GM21360 (cell line): ENCODE results near the gene RGS17.
"Not testable (repeated sequence)": the region's sequence is repeated elsewhere in the genome, so short reads cannot be mapped to it uniquely, and the experiment has no call there.

ENCODE experiments used
- ATAC-seq: cut with Tn5 transposase; IDR thresholded peaks from one replicate; pipeline ENCODE4 v1.9.1; 2021; ENCODE audit warnings: mild to moderate bottlenecking, moderate library complexity; ENCODE audit not compliant: unreplicated experiment

The RGS17 gene

GRCh38 chr6:152999538-152999937 is 131.5 kb downstream of the RGS17 start:
- ATAC-seq: not testable (repeated sequence)

- ATAC-seq: no peak
Observed at GRCh38 chr6:152993847-152994246, 137.2 kb downstream of the RGS17 start.

GRCh38 chr6:152993431-152993830 is 137.7 kb downstream of the RGS17 start:
- ATAC-seq: no peak

- ATAC-seq: no peak
Observed at GRCh38 chr6:152986978-152987377, 144.1 kb downstream of the RGS17 start.

- ATAC-seq: not testable (repeated sequence)
Observed at GRCh38 chr6:152985300-152985699, 145.8 kb downstream of the RGS17 start.

- peak; percentile 28 for ATAC-seq
Observed at GRCh38 chr6:152984513-152984872, 146.6 kb downstream of the RGS17 start.

GRCh38 chr6:152983637-152984512 is 147.2 kb downstream of the RGS17 start:
- peak; percentile 21 for ATAC-seq

- ATAC-seq: peak; percentile 81
Observed at GRCh38 chr6:152982904-152983636, 148.0 kb downstream of the RGS17 start, which contains the start of gene FBXO5. TSS of gene FBXO5 (minus strand) at chr6:152983041. CDS start at chr6:152982959, 82 bp downstream.

GRCh38 chr6:152981989-152982903 is 148.8 kb downstream of the RGS17 start:
- no peak for ATAC-seq

GRCh38 chr6:152981219-152981618 is 149.9 kb downstream of the RGS17 start:
- no peak for ATAC-seq

- no peak for ATAC-seq
Observed at GRCh38 chr6:152980656-152981055, 150.4 kb downstream of the RGS17 start.

- ATAC-seq: no peak
Observed at GRCh38 chr6:152979116-152979515, 152.0 kb downstream of the RGS17 start.

- no peak for ATAC-seq
Observed at GRCh38 chr6:152978058-152978457, 153.0 kb downstream of the RGS17 start.

GRCh38 chr6:152977556-152977955 is 153.5 kb downstream of the RGS17 start:
- ATAC-seq: no peak

GRCh38 chr6:152976749-152977148 is 154.3 kb downstream of the RGS17 start:
- ATAC-seq: no peak

- no peak for ATAC-seq
Observed at GRCh38 chr6:152975204-152975915, 155.7 kb downstream of the RGS17 start.

- ATAC-seq: no peak
Observed at GRCh38 chr6:152973916-152974315, 157.2 kb downstream of the RGS17 start.

GRCh38 chr6:152969688-152970418 is 161.2 kb downstream of the RGS17 start:
- ATAC-seq: no peak

GRCh38 chr6:152966168-152966894 is 164.8 kb downstream of the RGS17 start:
- not testable (repeated sequence) for ATAC-seq
